Parathyroid adenoma (tissue), 2 donors: Measurements from ENCODE around the gene ADGRD1.

Experiments
- H2AFZ ChIP-seq: fragments of 300-600 bp; sonication (generic); one replicate; pipeline ENCODE4 v1.7.0; 2017; ENCODE audit warnings: antibody characterized with exemption, mild to moderate bottlenecking
- H3K27ac ChIP-seq: fragments of 300-600 bp; sonication (generic); one replicate; pipeline ENCODE4 v1.7.0; 2017
- H3K27me3 ChIP-seq: fragments of 300-600 bp; sonication (generic); one replicate; pipeline ENCODE4 v1.7.0; 2017; ENCODE audit warnings: low read length; ENCODE audit not compliant: control insufficient read depth, insufficient read depth
- H3K36me3 ChIP-seq: fragments of 300-600 bp; sonication (generic); one replicate; pipeline ENCODE4 v1.7.0; 2017; ENCODE audit warnings: low read length; ENCODE audit not compliant: control insufficient read depth, insufficient read depth
- H3K4me1 ChIP-seq: fragments of 300-600 bp; sonication (generic); one replicate; pipeline ENCODE4 v1.7.0; 2017; ENCODE audit warnings: control low read depth
- H3K4me2 ChIP-seq: fragments of 300-600 bp; sonication (generic); one replicate; pipeline ENCODE4 v1.7.0; 2017; ENCODE audit warnings: low read length
- H3K4me3 ChIP-seq: fragments of 300-600 bp; sonication (generic); one replicate; pipeline ENCODE4 v1.7.0; 2017; ENCODE audit warnings: low read depth, low read length
- H3K79me2 ChIP-seq: fragments of 300-600 bp; sonication (generic); one replicate; pipeline ENCODE4 v1.7.0; 2017; ENCODE audit warnings: control low read depth
- H3K9ac ChIP-seq: fragments of 300-600 bp; sonication (generic); one replicate; pipeline ENCODE4 v1.7.0; 2017; ENCODE audit warnings: mild to moderate bottlenecking
- H3K9me3 ChIP-seq: fragments of 300-600 bp; sonication (generic); one replicate; pipeline ENCODE4 v1.7.0; 2017; ENCODE audit warnings: low read length; ENCODE audit not compliant: control insufficient read depth
- TF ChIP-seq, protein P1 (sequence below): fragments of 300-600 bp; sonication (generic); IDR thresholded peaks from one replicate; pipeline ENCODE4 v1.7.0; 2017; ENCODE audit warnings: antibody characterized with exemption, mild to moderate bottlenecking
- donor health status: primary hyperparathyroidism.

Gene ADGRD1

DNA sequence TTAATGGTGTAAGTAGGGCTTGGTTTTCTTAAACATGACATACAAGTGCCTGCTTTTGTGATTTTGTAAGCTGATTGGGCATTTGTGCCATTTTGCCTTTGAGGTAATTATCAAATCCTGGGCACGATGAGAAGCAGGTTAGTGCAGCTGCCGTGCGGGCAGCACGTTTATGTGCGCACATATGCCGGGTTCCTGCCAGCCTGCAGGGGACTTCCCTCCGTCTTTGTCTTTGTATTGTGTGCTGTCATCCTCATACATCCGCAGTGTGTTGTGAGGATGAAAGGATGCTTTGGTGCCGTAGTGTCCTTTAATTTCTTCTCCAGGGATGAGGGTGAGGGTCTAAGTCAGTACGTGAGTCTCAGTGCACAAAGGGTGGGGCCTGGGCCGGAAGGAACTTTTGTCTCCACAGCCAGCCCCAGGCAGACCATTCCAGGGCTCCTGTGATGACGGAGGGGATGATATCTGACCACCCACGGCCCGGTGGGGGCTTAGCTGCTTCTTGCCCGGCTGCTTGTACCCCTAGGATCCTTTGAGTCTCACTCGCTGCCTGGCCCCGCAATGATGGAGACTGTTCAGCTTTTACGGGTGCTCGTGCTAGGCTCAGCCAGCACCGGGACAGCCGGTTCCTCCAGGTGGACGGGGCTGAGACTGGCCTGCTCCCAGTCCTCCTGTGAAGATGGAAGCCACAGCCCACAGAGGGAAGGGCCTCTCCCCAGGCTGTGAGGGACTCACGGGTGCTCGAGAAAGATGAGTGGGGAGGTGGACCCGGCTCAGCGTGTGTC is 54.6 kb downstream of the ADGRD1 start:
- H3K4me1 ChIP-seq, result no peaks in the 10 kb centered on the region
- H3K9ac ChIP-seq, result no peak overlapping the region
- no peak overlapping the region for H3K4me2 ChIP-seq
- H3K9me3 ChIP-seq, result no peaks in the 10 kb centered on the region
- no peak overlapping the region for H3K27ac ChIP-seq
- no peak overlapping the region for H3K4me3 ChIP-seq
- no peaks in the 10 kb centered on the region for H3K27me3 ChIP-seq
- TF ChIP-seq, protein P1, sequence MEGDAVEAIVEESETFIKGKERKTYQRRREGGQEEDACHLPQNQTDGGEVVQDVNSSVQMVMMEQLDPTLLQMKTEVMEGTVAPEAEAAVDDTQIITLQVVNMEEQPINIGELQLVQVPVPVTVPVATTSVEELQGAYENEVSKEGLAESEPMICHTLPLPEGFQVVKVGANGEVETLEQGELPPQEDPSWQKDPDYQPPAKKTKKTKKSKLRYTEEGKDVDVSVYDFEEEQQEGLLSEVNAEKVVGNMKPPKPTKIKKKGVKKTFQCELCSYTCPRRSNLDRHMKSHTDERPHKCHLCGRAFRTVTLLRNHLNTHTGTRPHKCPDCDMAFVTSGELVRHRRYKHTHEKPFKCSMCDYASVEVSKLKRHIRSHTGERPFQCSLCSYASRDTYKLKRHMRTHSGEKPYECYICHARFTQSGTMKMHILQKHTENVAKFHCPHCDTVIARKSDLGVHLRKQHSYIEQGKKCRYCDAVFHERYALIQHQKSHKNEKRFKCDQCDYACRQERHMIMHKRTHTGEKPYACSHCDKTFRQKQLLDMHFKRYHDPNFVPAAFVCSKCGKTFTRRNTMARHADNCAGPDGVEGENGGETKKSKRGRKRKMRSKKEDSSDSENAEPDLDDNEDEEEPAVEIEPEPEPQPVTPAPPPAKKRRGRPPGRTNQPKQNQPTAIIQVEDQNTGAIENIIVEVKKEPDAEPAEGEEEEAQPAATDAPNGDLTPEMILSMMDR, result no peak
- H2AFZ ChIP-seq, result no peak overlapping the region
- no peaks in the 10 kb centered on the region for H3K36me3 ChIP-seq
- H3K79me2 ChIP-seq, result no peaks in the 10 kb centered on the region

DNA sequence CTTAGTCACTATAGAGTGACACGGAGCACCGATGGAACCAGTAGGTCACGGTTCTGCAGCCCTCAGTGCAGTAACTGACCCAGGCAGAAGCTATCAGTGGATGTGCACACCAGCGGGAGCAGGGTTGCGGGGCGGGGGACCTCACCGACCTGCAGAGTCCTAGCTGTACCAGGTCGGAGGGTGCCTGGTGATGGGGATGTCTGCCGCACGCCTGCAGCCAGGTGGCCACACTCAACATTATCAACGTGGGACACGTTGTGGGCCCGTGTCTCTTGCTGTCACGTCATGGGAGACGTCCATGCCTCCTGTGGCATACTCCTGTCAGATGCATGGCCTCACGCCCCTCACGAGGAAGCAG is 55.2 kb downstream of the ADGRD1 start:
- Histone ChIP-seq H3K4me2 (no peak overlapping the region), H3K4me3 (no peak overlapping the region), H3K27me3 (no peaks in the 10 kb centered on the region), H3K9ac (no peak overlapping the region), H3K9me3 (no peaks in the 10 kb centered on the region), H3K79me2 (no peaks in the 10 kb centered on the region), H3K4me1 (no peaks in the 10 kb centered on the region), H2AFZ (no peak overlapping the region), H3K27ac (no peak overlapping the region), H3K36me3 (no peaks in the 10 kb centered on the region)
- TF ChIP-seq, protein P1, result no peak

DNA sequence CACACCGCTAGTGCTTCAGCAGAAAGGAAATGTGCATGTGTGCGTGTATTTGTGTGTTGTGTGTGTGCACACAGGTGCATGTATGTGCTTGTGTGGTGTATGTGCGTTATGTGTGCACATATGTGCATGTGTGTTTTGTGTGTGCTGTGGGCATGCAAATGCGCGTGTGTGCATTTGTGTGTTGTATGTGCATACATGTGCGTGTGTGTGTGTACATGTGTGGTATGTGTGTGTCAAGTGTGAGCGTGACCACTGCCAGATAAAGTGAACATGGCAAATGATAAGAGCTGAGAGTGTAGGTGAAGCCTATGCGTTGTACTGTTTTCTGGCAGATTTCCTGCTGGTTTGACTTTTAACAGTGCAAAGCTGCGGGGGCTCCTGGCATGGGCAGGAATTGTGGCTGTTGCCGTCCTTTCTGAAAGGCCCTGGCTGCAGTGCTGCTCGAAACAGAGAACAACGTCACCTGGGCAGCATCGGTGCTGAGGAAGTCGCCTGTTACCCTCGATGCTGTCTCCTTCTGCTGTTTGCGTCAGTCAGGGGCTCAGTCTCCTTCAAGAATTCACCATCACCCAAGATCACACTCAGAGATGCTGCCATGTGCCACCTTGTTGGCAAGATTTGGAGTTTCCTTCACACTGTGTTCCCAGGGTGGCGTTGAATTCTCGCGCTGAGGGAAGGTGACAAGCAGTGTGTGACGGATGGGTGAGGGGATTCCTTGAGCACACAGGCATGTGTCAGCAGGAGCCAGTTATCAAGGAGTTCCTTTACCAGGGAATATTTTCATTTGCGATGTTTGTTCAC is 56.1 kb downstream of the ADGRD1 start:
- H3K27ac ChIP-seq, result no peak overlapping the region
- TF ChIP-seq, protein P1, result no peak
- H3K4me1 ChIP-seq, result no peaks in the 10 kb centered on the region
- H3K4me2 ChIP-seq, result no peak overlapping the region
- H3K4me3 ChIP-seq, result no peak overlapping the region
- no peak overlapping the region for H3K9ac ChIP-seq
- no peaks in the 10 kb centered on the region for H3K27me3 ChIP-seq
- no peaks in the 10 kb centered on the region for H3K9me3 ChIP-seq
- H2AFZ ChIP-seq, result no peak overlapping the region
- H3K36me3 ChIP-seq, result no peaks in the 10 kb centered on the region
- H3K79me2 ChIP-seq, result no peaks in the 10 kb centered on the region

DNA sequence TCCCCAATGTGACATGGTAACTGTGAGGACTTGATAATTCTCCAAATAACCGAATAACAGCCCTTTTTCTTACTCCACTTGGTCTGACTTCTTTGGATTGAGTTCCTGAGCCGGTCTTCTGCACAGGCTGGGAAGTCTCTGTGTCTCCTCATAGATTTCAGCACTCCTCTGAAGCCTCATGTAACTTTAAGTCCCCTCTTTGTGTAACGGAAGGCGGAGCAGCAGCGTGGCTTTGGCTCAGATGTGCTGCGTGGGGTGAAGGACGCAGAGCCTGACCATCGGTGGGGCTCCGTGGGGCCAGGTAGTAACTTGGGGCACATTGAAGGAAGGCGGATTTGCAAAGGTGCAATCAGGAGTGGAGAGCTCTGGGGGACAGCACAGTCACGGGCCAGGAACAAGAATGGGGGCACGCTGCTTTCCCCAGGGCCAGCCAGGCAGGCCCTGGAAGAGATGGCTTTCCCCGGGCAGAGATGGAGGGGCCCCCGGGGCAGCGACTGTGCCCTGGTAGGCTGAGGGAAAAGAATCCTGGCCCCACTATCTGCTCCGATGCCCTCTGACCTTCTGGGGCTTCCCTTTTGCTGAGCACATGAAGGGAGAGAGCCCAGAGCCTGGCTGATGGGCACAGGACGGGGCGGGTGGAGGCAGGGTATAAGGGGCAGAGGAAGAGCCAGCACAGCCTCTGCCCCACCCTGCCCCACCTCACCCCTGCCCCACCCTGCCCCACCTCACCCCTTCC is 56.9 kb downstream of the ADGRD1 start:
- H3K4me3 ChIP-seq, result no peak overlapping the region

More for the DNA sequence above, 56.9 kb downstream of the ADGRD1 start:
- Histone ChIP-seq H3K4me2 (no peak overlapping the region), H3K9me3 (no peaks in the 10 kb centered on the region), H3K4me1 (no peaks in the 10 kb centered on the region), H3K9ac (no peak overlapping the region), H2AFZ (no peak overlapping the region), H3K36me3 (no peaks in the 10 kb centered on the region), H3K27me3 (no peaks in the 10 kb centered on the region), H3K79me2 (no peaks in the 10 kb centered on the region), H3K27ac (no peak overlapping the region)
- TF ChIP-seq, protein P1, result no peak
